WTC11 (cell line): ENCODE results near the gene KATNBL1. TPM values are rescaled to one million over a fixed set of nuclear protein-coding genes. Genes with fewer than 3 reads are reported as not detected.

Experiments
- ATAC-seq: fragments of 200-7000 bp; cut with Tn5 transposase; 2 replicates; pipeline ENCODE4 v1.10.0; 2021; ENCODE audit warnings: mild to moderate bottlenecking, moderate library complexity
- CTCF ChIA-PET: fragments of 300-600 bp; sonication (Branson Sonifier 250); formaldehyde crosslinking; loops from one replicate; lab custom pipeline; 2021; ENCODE audit warnings: antibody characterized with exemption; lab: Charles Lee
- POLR2A ChIA-PET: fragments of 350-600 bp; sonication (Branson Sonifier 250); formaldehyde crosslinking; loops from one replicate; lab custom pipeline; 2021; ENCODE audit warnings: antibody characterized with exemption; lab: Charles Lee
- DNase-seq: peaks from one replicate; pipeline ENCODE4 v3.0.0; 2021; ENCODE audit warnings: low spot score
- H3K27ac Mint-ChIP-seq: 2 replicates; pipeline ENCODE4 v1.8.0; 2021; ENCODE audit warnings: mixed read lengths
- H3K27me3 Mint-ChIP-seq: 2 replicates; pipeline ENCODE4 v1.8.0; 2021; ENCODE audit warnings: low read depth, mild to moderate bottlenecking, moderate library complexity, mixed read lengths
- H3K36me3 Mint-ChIP-seq: 2 replicates; pipeline ENCODE4 v1.8.0; 2021; ENCODE audit warnings: mixed read lengths
- H3K4me1 Mint-ChIP-seq: 2 replicates; pipeline ENCODE4 v1.8.0; 2022; ENCODE audit warnings: mixed read lengths
- H3K4me3 Mint-ChIP-seq: 2 replicates; pipeline ENCODE4 v1.8.0; 2021; ENCODE audit warnings: mild to moderate bottlenecking, moderate library complexity, mixed read lengths
- H3K9me3 Mint-ChIP-seq: 2 replicates; pipeline ENCODE4 v1.8.0; 2021; ENCODE audit warnings: mixed read lengths
- ELF4 ChIP-seq: sonication (generic); formaldehyde crosslinking; IDR thresholded peaks from 2 replicates; pipeline ENCODE4 v1.8.1; 2022; ENCODE audit warnings: low read depth, mild to moderate bottlenecking, moderate library complexity, missing genetic modification reagents
- ESRRA ChIP-seq: sonication (generic); formaldehyde crosslinking; IDR thresholded peaks from 2 replicates; pipeline ENCODE4 v1.8.1; 2022; ENCODE audit warnings: mild to moderate bottlenecking, missing genetic modification reagents, borderline replicate concordance
- FOXJ3 ChIP-seq: sonication (generic); formaldehyde crosslinking; IDR thresholded peaks from 2 replicates; pipeline ENCODE4 v1.9.0; 2021; ENCODE audit warnings: missing genetic modification reagents, mild to moderate bottlenecking, borderline replicate concordance
- NFYB ChIP-seq: sonication (generic); formaldehyde crosslinking; conservative IDR thresholded peaks from 2 replicates; pipeline ENCODE4 v1.8.0; 2022; ENCODE audit warnings: low read depth, missing genetic modification reagents
- NR2C2 ChIP-seq: sonication (generic); formaldehyde crosslinking; IDR thresholded peaks from 2 replicates; pipeline ENCODE4 v1.8.0; 2022; ENCODE audit warnings: mild to moderate bottlenecking, missing genetic modification reagents
- PRDM15 ChIP-seq: sonication (generic); formaldehyde crosslinking; IDR thresholded peaks from 2 replicates; pipeline ENCODE4 v1.8.0; 2022; ENCODE audit warnings: missing genetic modification reagents
- TEAD4 ChIP-seq: sonication (generic); formaldehyde crosslinking; IDR thresholded peaks from 2 replicates; pipeline ENCODE4 v1.8.0; 2022; ENCODE audit warnings: mild to moderate bottlenecking, missing genetic modification reagents
- ZBTB21 ChIP-seq: sonication (generic); formaldehyde crosslinking; IDR thresholded peaks from 2 replicates; pipeline ENCODE4 v1.8.1; 2023; ENCODE audit warnings: mild to moderate bottlenecking, missing genetic modification reagents, borderline replicate concordance
- ZBTB43 ChIP-seq: sonication (generic); formaldehyde crosslinking; IDR thresholded peaks from 2 replicates; pipeline ENCODE4 v1.8.1; 2023; ENCODE audit warnings: mild to moderate bottlenecking, missing genetic modification reagents
- ZNF317 ChIP-seq: sonication (generic); formaldehyde crosslinking; IDR thresholded peaks from 2 replicates; pipeline ENCODE4 v1.8.1; 2023; ENCODE audit warnings: low read depth, mild to moderate bottlenecking, moderate library complexity, missing genetic modification reagents, borderline replicate concordance
- ZNF396 ChIP-seq: fragments of 250-450 bp; sonication (Bioruptor Pico); IDR thresholded peaks from 2 replicates; pipeline ENCODE4 v1.8.0; 2021; ENCODE audit warnings: mild to moderate bottlenecking, moderate library complexity, borderline replicate concordance
- total RNA-seq: library from RNA; stranded (reverse); gene quantifications from 3 replicates; pipeline ENCODE4 v1.2.3, GENCODE V29; 2021
- TF ChIP-seq, protein P1 (sequence below): sonication (generic); formaldehyde crosslinking; IDR thresholded peaks from 2 replicates; pipeline ENCODE4 v1.8.0; 2022; ENCODE audit warnings: mild to moderate bottlenecking, missing genetic modification reagents
- TF ChIP-seq, protein P2 (sequence below): sonication (generic); formaldehyde crosslinking; conservative IDR thresholded peaks from 2 replicates; pipeline ENCODE4 v1.8.1; 2022; ENCODE audit warnings: mild to moderate bottlenecking, missing genetic modification reagents
- TF ChIP-seq, protein P3 (sequence below): sonication (generic); formaldehyde crosslinking; IDR thresholded peaks from 2 replicates; pipeline ENCODE4 v1.8.0; 2022; ENCODE audit warnings: mild to moderate bottlenecking, missing genetic modification reagents
- TF ChIP-seq, protein P4 (sequence below): sonication (generic); formaldehyde crosslinking; IDR thresholded peaks from 2 replicates; pipeline ENCODE4 v1.8.1; 2022; ENCODE audit warnings: missing genetic modification reagents, borderline replicate concordance

Gene KATNBL1
- total RNA-seq, 1 experiment from 2014 or later = 45.8 TPM

DNA sequence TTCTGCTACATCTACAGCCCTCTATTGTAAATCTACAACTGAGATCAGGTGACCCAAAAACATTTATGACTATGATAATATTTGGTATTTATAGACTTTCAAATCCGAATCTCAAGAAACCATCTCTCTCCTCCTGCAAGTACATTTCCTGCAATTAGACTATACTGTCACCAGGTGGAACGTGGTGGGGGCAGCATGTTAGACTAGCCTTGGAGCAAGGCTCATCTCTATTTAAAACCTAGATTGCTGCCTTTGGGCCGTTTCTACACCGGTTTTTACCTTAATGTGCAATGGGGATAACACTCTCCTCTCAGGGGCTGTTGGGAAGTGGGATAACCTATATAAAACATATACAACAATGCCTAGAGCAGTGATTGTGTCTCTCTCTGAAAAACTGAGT, 3.8 kb upstream of the KATNBL1 start:
- Mint-ChIP-seq H3K27ac (peak overlapping the region; percentile 98), H3K36me3 (no peaks in the 10 kb centered on the region), H3K4me3 (peak overlapping the region; percentile 50), H3K4me1 (peaks cover 44% of the 10 kb centered on the region)
- CTCF ChIA-PET = interaction anchor here (1.3 kb wide), 1 partner anchor 106 kb away, joined by 3 read pairs; no protein-coding TSS in a partner anchor
- POLR2A ChIA-PET = no interaction called here
- TF ChIP-seq, protein P1, sequence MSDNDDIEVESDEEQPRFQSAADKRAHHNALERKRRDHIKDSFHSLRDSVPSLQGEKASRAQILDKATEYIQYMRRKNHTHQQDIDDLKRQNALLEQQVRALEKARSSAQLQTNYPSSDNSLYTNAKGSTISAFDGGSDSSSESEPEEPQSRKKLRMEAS = no peak
- TF ChIP-seq ZBTB21 (CRISPR knock-in tag) (no peak), ZNF317 (CRISPR knock-in tag) (no peak), NFYB (CRISPR knock-in tag) (no peak), ESRRA (no peak), TEAD4 (CRISPR knock-in tag) (no peak), FOXJ3 (CRISPR knock-in tag) (no peak), PRDM15 (CRISPR knock-in tag) (no peak), ZNF396 (CRISPR knock-in tag) (no peak), ZBTB43 (CRISPR knock-in tag) (no peak)
- TF ChIP-seq, protein P2, sequence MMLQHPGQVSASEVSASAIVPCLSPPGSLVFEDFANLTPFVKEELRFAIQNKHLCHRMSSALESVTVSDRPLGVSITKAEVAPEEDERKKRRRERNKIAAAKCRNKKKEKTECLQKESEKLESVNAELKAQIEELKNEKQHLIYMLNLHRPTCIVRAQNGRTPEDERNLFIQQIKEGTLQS (CRISPR knock-in tag) = no peak
- TF ChIP-seq, protein P3, sequence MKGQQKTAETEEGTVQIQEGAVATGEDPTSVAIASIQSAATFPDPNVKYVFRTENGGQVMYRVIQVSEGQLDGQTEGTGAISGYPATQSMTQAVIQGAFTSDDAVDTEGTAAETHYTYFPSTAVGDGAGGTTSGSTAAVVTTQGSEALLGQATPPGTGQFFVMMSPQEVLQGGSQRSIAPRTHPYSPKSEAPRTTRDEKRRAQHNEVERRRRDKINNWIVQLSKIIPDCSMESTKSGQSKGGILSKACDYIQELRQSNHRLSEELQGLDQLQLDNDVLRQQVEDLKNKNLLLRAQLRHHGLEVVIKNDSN = no peak
- TF ChIP-seq, protein P4, sequence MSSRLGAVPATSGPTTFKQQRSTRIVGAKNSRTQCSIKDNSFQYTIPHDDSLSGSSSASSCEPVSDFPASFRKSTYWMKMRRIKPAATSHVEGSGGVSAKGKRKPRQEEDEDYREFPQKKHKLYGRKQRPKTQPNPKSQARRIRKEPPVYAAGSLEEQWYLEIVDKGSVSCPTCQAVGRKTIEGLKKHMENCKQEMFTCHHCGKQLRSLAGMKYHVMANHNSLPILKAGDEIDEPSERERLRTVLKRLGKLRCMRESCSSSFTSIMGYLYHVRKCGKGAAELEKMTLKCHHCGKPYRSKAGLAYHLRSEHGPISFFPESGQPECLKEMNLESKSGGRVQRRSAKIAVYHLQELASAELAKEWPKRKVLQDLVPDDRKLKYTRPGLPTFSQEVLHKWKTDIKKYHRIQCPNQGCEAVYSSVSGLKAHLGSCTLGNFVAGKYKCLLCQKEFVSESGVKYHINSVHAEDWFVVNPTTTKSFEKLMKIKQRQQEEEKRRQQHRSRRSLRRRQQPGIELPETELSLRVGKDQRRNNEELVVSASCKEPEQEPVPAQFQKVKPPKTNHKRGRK = no peak
- TF ChIP-seq, all 79 proteins: peak for 0
- Mint-ChIP-seq H3K9me3 (peaks cover 3% of the 10 kb centered on the region; the same call in 1 of the 2 replicates), H3K27me3 (no peaks in the 10 kb centered on the region)
- ATAC-seq = peak; percentile 0; the same call in 1 of the 2 replicates
- no peak for DNase-seq

DNA sequence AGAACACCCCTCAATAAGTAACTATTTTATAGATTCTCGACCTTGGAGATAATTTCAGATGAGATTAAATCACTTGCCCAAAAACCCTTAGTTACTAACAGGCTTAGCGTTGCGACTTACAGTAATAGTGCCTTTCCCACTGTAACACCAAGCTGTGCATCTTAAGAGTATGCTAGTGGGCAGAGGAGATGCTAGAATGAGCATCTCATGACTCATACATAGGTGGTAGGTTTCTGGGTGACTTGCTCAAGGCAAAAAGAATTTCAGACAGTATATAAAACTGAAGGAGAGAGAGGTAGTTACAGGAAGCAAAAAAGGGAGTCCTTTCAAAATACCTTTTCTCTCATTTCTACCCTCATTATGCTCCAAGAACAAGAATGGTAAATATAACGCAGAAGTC, 3.9 kb downstream of the KATNBL1 start:
- ChIA-PET CTCF (interaction anchor here (1.0 kb wide), 1 partner anchor 96 kb away, joined by 3 read pairs; no protein-coding TSS in a partner anchor), POLR2A (no interaction called here)
- peaks cover 3% of the 10 kb centered on the region for H3K9me3 Mint-ChIP-seq
- TF ChIP-seq ELF4 = no peak
- no peak for TF ChIP-seq NR2C2 (CRISPR knock-in tag)
- no peak for TF ChIP-seq ESRRA
- no peak for ATAC-seq
- no peaks in the 10 kb centered on the region for H3K27me3 Mint-ChIP-seq
- H3K27ac Mint-ChIP-seq = peak overlapping the region; percentile 20; the same call in 1 of the 2 replicates
- H3K36me3 Mint-ChIP-seq = peaks cover 6% of the 10 kb centered on the region
- H3K4me3 Mint-ChIP-seq = no peak overlapping the region
- no peak for DNase-seq
- H3K4me1 Mint-ChIP-seq = peaks cover 9% of the 10 kb centered on the region
